ENCODE results near the gene MAB21L3.

MAB21L3 gene

GRCh38 chr1:116112388-116113140 is 1.4 kb downstream of the MAB21L3 start:
- no peak for DNase-seq

- no peak for DNase-seq
These were observed 2.4 kb downstream of the MAB21L3 start for GRCh38 chr1:116113615-116114014.

DNA sequence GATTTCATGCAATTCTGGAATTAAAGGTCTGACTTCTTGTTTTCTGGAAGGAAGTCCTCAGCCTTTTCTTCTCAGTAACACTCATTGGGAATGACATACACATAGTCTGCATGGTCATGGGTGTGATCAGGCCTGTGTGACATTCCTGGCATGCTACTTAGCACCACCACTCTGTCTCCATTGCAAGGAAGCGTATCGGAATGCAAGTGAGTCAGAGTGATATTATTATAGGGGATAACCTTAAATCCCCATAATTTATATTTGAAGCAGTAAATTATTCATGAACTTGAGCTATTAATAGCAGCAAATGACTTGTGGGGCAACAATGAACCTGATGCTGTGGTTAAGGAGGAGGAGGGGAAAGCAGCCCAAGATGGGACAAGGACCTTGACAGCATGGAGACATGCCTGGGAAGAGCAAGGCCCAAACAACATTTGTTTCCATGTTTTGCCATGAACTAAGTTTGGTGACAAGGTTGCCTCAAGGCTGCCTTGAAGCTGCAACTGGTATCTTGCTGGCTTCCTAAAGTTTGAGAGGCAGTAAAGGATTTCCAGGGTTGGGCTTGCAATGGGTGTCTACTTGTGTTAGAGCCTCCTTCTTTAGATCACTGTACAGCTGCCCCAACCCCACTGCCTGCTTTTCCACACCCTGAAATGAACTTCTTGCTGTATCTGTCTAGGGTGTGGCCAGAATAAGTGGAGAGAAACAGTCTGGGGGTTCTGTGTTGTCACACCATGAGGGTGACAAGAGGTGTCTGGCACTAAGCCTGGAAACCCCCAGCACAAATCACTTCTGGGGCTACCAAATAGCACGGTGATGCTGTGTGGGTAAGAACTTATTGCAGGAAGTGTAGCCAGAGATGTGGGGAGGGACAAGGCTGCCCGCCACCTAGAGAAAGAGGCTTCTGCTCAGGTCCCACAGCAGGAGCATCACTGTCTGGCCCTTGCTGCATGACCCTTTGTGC is 4.6 kb downstream of the MAB21L3 start:
- no peak for DNase-seq

DNA sequence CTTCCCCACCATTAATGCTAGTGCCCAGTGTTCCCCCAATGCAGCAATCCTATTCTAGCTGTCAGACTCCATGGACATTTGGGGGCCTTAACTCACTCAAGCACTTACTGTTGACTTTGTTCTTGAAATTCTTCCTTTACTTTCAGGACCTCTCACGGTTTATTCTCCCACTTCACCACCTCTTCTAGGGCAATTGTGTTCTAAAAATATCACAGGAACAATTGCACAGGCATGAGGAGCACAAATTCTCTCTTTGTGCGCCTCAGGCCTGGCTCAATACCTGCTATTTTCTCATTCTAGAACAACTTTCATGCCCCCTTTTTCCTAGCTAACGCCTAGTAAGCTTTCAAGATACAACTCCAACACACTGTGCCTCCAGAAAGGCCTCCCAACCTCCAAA is 7.3 kb downstream of the MAB21L3 start:
- no peak for DNase-seq

GRCh38 chr1:116119876-116120275 is 8.7 kb downstream of the MAB21L3 start:
- DNase-seq: no peak

DNA sequence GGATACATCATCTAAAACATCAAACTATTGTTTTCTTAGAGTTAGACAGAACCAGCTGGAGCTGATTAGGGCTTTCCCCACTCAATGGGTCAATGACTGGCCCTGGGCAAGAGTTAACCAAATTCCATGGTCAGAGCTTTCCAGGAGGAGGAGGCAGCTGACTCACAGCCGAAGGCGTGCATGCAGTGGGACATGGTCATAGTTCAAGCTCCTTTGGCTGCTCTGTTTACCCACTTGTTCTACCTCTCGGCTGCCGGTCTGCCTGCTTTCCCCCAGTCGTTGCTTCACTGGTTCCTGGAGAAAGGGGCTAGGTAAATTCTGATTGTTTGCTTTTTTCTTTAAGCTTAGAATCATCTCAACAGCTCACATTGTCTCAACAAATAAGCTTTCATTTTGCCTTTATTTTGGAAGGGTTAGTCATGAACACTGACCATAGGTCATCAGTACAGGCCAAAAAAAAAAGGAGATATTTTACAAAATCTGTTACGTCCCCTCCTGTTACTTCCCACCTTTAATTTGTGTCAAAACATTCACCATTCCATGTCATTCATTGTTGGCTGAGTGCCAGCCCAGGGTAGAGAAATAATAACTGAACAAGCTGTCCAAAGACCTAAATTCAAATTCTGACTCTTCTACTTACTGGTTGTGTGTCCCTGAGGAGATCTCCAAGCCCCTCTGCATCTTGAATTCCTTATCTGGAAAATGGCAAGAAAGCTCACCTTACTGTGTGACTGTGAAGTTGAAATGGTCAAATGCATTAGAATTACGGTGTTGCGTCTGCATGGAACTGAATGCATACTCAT is 12.0 kb downstream of the MAB21L3 start:
- no peak for DNase-seq

DNA sequence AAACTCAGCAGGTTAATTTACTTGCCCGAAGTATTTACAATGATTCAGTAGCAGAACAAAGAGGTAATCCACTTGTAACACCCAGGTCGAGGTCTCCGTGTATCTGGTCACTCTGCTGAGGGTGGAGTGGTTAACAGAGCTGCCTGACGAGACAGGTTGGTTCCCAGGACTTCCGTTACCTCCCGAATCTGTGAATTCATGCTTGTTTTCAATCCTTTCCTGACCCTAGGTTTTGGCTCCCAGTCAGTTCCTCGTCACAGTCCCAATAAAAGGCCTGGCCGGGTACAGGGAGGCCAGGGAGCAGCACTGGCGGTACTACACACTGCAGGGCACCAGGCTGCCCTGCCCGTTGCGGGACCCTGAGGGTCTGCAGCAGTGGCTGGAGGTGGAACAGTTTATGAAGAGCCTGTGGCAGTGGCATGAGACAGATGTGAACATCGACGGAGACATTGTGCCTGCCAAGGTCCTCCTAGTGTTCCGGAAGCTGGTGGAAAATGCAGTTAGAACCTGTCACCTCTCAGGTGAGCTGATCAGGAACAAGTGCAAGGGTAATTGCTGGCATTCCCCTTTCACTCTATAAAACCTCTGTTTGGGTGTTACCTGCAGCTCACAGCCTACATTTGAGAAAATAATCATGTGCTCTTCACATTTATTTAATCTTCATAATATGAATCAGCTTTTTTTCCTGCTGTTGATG is 12.8 kb downstream of the MAB21L3 start:
- no peak for DNase-seq

DNA sequence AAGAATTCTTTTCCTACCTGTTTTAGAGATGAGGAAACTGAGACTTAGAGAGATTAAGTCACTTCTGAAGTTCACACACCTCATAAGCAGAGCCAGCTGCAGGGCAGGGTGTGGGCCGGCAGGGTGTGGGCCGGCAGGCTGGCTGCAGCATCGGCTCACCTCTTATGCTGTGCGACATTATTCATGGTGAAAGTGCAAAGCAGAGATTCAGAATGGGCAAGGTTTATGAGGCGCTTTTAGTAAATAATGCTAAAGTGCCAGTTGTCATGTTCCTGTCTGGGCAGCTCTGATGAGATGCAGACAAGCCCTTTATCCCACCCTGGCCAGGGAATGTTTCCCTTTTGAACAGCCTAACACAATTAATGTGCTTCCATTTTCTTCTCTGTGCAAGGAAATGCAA is 14.6 kb downstream of the MAB21L3 start:
- DNase-seq: no peak

GRCh38 chr1:116126281-116126680 is 15.1 kb downstream of the MAB21L3 start:
- no peak for DNase-seq

DNA sequence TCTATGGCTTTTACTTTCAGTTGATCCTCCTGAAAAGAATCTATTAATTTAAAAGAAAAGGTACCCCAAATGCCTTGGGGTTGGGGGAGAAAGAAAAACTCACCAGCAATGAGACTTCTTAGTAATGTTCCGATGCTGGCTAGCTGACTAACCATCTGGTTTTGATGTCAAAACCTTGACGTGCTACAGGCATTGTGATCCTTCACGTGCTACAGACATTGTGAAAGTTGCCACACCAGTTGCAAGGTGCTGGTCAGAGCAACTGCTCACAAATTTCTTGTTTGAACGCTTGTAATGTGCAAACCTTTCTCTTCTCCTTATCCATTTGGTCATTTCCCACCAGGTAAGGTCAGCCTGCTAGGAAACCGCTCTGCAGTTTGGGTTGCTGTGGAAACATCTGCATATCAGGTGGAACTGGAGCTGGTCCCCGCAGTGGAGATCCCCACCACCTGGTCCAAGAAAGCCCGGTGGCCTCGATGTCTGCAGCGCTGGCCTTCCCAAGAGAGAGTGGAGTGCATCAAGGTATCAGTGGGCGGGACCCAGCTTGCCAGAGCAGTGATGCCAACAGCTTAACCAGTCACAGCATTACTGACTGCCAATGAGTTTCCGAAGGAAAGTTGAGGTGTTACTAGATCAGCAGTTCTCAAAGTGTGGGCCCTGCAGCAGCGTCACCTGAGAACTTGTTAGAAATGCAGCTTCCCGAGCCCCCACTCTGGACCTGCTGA is 16.1 kb downstream of the MAB21L3 start:
- DNase-seq: no peak

DNA sequence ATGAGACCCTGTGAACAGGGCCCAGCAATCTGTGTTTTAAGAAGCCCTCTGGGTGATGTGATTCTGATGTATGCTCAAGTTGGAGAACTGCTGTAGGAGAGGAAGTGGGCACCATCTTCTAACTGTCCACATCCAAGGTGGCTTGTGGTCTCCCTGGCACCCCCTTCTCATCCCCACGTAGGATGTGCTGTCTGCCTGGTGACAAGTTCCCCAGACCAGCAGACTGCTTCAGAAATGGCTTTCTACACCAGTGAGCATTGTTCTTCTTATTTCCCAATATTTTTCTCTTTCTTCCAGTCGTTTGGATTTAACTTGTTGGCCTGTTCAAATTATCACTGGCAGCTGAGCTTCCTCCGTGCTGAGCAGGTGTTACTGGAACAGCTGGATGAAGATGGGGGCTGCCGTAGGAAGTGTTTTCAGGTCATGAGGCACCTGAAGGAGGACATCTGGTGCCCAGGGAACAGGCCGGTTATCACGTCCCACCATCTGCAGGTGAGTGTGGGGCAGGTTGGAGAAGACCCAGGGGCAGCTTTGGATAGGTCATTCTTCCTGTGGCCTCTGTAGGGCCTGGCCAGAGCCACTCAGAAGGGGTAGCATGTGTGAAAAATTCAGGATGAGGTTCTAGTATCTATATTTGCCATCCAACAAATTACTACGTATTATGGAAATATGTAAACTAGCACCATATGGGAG is 16.8 kb downstream of the MAB21L3 start:
- no peak for DNase-seq

DNA sequence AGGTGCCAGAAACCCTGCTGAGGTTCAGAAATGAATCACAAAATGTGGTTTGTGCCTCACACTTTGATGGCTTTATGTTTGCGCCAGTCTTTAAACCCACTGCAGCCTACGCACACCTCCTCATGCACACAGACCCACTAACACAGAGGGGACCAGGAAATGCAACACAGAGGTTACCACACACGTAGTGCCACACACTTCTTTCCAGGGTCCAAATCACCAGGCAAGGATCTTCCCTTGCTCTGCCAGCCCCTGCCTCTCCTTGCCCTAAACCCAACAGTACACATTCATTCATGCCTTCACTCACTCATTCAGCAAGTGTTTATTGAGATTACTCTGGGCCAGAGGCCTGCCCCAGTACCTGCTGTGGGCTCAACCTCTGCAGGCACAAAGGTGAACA is 17.5 kb downstream of the MAB21L3 start:
- DNase-seq: no peak

DNA sequence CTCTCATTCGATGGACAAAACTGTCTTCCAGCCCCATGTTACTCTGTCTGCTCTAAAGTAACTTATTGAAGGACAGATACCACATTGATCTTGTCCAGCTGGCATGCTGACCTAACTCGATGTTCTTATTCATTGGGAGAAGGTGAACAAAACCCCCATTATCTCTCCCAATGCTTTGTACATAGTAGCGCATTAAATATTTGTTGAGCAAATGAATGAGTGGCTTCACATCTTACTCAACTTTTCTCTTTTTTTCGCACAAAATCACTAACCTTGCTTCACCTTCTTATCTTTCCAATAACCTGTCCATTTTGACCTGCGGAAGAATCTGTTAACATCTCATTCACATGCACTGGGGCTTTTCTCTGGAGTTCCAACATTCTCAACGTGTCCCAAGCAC is 18.3 kb downstream of the MAB21L3 start:
- no peak for DNase-seq

DNA sequence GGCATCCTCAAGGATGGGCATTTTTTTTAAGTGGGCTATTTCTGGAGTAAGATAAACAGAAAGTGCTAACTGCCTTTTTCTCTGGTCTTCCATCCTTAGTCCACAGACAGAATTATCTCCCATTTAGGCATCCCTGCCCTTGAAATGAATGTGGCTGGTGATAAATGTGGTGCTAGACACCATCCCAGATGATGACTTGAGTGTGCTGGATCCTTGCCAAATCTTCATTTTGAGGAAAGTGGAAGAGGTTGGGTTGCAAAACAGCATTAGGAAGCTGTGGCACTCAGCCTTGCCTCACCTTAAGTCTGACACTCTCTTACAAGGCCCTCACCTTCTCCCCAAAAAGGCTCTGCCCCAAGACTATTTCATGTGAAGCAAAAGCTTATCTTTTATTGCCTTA is 19.2 kb downstream of the MAB21L3 start:
- no peak for DNase-seq

GRCh38 chr1:116131170-116131569 is 20.0 kb downstream of the MAB21L3 start:
- DNase-seq: no peak

- no peak for DNase-seq
These were observed 20.8 kb downstream of the MAB21L3 start for GRCh38 chr1:116131866-116132605.

DNA sequence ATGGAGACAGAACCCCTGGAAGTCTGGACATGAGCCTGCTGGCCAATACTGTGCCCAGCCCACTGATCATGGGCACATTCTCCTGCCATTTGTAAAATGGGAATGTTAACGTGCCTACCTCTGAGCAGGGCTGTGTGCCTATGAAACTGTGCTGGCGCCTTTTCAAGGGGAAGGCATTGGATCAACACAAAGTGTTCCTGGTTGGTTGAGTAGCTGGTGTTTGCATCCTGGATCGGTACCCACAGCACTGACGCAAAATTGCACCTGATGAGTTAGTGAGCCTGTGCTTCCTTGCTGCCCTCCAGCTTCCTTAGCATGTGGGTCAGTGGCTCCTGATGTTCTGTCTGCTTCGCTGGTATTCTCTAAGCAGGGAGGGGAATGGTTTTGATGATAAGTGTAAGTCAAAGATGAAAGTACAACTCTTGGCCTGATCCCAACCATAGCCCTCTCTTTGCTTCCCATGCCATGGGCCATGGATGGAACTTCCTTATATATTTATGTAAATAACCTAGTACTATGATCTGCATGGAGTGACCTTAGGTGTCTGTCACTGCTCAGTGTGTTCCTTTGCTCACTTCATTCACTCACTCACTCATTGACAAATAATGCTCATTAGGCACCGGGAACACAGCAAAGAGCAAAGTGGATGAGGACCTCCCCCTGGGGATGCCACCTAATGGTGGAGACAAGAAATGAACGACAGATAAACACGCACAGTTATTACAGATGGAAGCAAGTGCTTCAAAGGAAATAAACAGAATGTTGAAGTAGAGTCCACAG is 22.7 kb downstream of the MAB21L3 start:
- no peak for DNase-seq

DNA sequence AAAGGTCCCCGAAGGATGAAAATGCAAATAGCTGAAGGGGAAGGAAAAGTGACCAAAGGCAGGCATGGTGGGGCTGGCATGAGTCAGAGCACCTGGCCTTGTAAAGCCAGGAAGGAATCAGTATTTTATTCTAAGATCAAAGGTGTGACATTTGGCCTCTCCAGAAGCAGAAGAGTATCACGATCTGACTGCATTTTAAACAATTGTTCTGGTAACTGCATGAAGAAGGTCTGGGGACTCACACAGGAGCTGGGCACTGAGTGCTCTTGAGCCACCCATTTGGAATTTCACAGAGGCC is 23.2 kb downstream of the MAB21L3 start:
- no peak for DNase-seq

GRCh38 chr1:116138277-116138792 is 27.1 kb downstream of the MAB21L3 start:
- no peak for DNase-seq

Data from NCI-H510A (cell line).